Progenitor cell of endocrine pancreas (in vitro differentiated cells): Measurements from ENCODE around the gene SRPK2. TPM values are rescaled to one million over a fixed set of nuclear protein-coding genes. Genes with fewer than 3 reads are reported as not detected.

Experiments used
- DNase-seq: peaks from one replicate; pipeline ENCODE4 v3.0.0; 2021; ENCODE audit warnings: low spot score; ENCODE audit not compliant: unreplicated experiment
- H3K27ac Mint-ChIP-seq: 2 replicates; pipeline ENCODE4 v1.8.0; 2021; ENCODE audit warnings: mild to moderate bottlenecking, moderate library complexity, mixed read lengths
- H3K27me3 Mint-ChIP-seq: 2 replicates; pipeline ENCODE4 v1.8.0; 2021; ENCODE audit warnings: mixed read lengths
- H3K36me3 Mint-ChIP-seq: 2 replicates; pipeline ENCODE4 v1.8.0; 2022; ENCODE audit warnings: mixed read lengths; ENCODE audit not compliant: insufficient read depth
- H3K4me1 Mint-ChIP-seq: 2 replicates; pipeline ENCODE4 v1.8.0; 2021; ENCODE audit warnings: low read depth, mixed read lengths
- H3K4me3 Mint-ChIP-seq: 2 replicates; pipeline ENCODE4 v1.8.0; 2021; ENCODE audit warnings: low read depth, mild to moderate bottlenecking, moderate library complexity, mixed read lengths
- H3K9me3 Mint-ChIP-seq: 2 replicates; pipeline ENCODE4 v1.8.0; 2021; ENCODE audit warnings: low read depth, mixed read lengths
- CTCF ChIP-seq: fragments of 200-600 bp; sonication (generic); IDR thresholded peaks from one replicate; pipeline ENCODE4 v1.5.0; 2021; ENCODE audit warnings: antibody characterized with exemption, mild to moderate bottlenecking; ENCODE audit not compliant: unreplicated experiment
- total RNA-seq: library from RNA; stranded (reverse); gene quantifications from 2 replicates; pipeline ENCODE4 v1.2.1, GENCODE V29; 2021

SRPK2 gene
- total RNA-seq, 1 donor from 2014 or later = 78.8 TPM

GRCh38 chr7:105180002-105180401 lies 208.7 kb downstream of the SRPK2 start:
- H3K4me3 Mint-ChIP-seq = no peak overlapping the region
- peak overlapping the region; percentile 3 for H3K27ac Mint-ChIP-seq
- TF ChIP-seq CTCF = no peak
- no peak for DNase-seq
- H3K4me1 Mint-ChIP-seq = no peaks in the 10 kb centered on the region
- peaks cover 16% of the 10 kb centered on the region for H3K36me3 Mint-ChIP-seq
- peaks cover 15% of the 10 kb centered on the region for H3K9me3 Mint-ChIP-seq
- H3K27me3 Mint-ChIP-seq = no peaks in the 10 kb centered on the region

- TF ChIP-seq CTCF = no peak
- H3K4me3 Mint-ChIP-seq = no peak overlapping the region
These were observed 209.7 kb downstream of the SRPK2 start for GRCh38 chr7:105178928-105179541.

GRCh38 chr7:105178177-105178576 lies 210.5 kb downstream of the SRPK2 start:
- Mint-ChIP-seq H3K4me1 (peaks cover 2% of the 10 kb centered on the region), H3K9me3 (peaks cover 15% of the 10 kb centered on the region), H3K36me3 (peaks cover 16% of the 10 kb centered on the region), H3K27ac (no peak overlapping the region), H3K27me3 (no peaks in the 10 kb centered on the region), H3K4me3 (no peak overlapping the region)
- no peak for TF ChIP-seq CTCF
- DNase-seq = no peak

More at GRCh38 chr7:105178928-105179541, 209.7 kb downstream of the SRPK2 start:
- H3K9me3 Mint-ChIP-seq = peaks cover 15% of the 10 kb centered on the region
- no peak for DNase-seq
- no peaks in the 10 kb centered on the region for H3K27me3 Mint-ChIP-seq
- peaks cover 2% of the 10 kb centered on the region for H3K4me1 Mint-ChIP-seq
- H3K27ac Mint-ChIP-seq = no peak overlapping the region
- peaks cover 16% of the 10 kb centered on the region for H3K36me3 Mint-ChIP-seq

GRCh38 chr7:105177026-105177425 lies 211.7 kb downstream of the SRPK2 start:
- no peak for TF ChIP-seq CTCF
- no peak for DNase-seq
- no peak overlapping the region for H3K4me3 Mint-ChIP-seq
- H3K27me3 Mint-ChIP-seq = no peaks in the 10 kb centered on the region
- H3K9me3 Mint-ChIP-seq = peaks cover 15% of the 10 kb centered on the region
- H3K36me3 Mint-ChIP-seq = peaks cover 16% of the 10 kb centered on the region
- H3K27ac Mint-ChIP-seq = no peak overlapping the region
- H3K4me1 Mint-ChIP-seq = peaks cover 2% of the 10 kb centered on the region

GRCh38 chr7:105173586-105173985 lies 215.1 kb downstream of the SRPK2 start:
- no peak for TF ChIP-seq CTCF
- H3K27ac Mint-ChIP-seq = no peak overlapping the region
- no peaks in the 10 kb centered on the region for H3K9me3 Mint-ChIP-seq
- DNase-seq = no peak
- H3K27me3 Mint-ChIP-seq = no peaks in the 10 kb centered on the region
- H3K4me1 Mint-ChIP-seq = peaks cover 2% of the 10 kb centered on the region
- H3K4me3 Mint-ChIP-seq = no peak overlapping the region
- peaks cover 4% of the 10 kb centered on the region for H3K36me3 Mint-ChIP-seq
